ENCODE measurements around the gene TULP4. TPM values are rescaled to one million over a fixed set of nuclear protein-coding genes. Genes with fewer than 3 reads are reported as not detected.

TULP4 gene
- total RNA-seq, 2 donors from 2014 or later, result 20.5 to 27.4 TPM

DNA sequence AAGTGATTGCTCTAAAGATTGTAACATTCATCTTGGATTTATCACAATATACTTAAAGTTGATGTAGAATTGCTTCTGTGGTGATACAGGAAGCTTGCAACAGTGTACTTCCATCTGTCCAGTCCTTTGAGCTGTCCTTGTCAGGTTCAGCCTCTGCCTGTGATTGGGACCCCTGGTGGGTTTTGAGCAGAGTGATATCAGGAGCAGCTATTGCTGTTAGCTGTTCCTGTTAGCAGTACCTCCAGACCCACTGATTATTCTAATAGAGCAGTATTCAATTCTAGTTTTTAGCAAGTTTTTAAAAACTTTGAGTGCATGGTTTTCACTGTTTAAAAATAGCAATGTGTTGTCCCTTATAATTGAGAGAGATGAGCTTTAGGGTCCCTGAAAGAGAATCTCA is 48.8 kb downstream of the TULP4 start:
- no peak overlapping the region for H3K27ac Mint-ChIP-seq
- no peak for ATAC-seq
- DNase-seq (ENCODE audit: low spot score in 2 of 2), result no peak
- no peaks in the 10 kb centered on the region for H3K9me3 Mint-ChIP-seq
- H3K36me3 Mint-ChIP-seq, result no peaks in the 10 kb centered on the region

DNA sequence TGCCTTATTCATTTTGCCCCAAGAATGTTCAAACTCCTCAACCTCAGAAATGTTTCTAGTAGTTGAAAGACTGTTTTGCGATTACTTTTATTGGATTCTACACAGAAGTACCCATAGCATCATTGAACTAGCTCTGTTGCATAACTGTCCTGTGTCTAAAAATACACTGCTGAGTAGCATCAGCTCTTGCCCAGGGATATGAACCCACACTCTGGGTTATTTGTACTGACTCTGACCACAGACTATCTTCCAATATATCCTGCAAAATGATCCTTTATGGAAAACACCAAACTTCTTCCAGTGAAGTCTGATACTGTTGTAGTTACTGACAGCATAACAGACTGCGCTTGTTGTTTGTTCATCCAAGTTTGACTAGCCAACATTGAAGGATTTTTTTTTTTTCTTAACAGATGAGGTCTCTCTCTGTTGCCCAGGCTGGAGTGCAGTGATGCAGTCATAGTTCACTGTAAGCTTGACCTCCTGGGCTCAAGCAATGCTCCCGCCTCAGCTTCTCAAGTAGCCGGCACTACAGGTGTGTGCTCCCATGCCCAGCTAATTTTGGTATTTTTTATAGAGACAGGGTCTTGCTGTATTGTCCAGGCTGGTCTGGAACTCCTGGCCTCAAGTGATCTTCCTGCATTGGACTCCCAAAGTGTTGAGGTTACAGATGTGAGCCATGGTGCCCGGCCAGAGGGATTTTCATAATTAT is 49.9 kb downstream of the TULP4 start:
- no peak overlapping the region for H3K27ac Mint-ChIP-seq
- no peak for DNase-seq (ENCODE audit: low spot score in 2 of 2)
- no peaks in the 10 kb centered on the region for H3K36me3 Mint-ChIP-seq
- ATAC-seq, result no peak
- no peaks in the 10 kb centered on the region for H3K9me3 Mint-ChIP-seq

DNA sequence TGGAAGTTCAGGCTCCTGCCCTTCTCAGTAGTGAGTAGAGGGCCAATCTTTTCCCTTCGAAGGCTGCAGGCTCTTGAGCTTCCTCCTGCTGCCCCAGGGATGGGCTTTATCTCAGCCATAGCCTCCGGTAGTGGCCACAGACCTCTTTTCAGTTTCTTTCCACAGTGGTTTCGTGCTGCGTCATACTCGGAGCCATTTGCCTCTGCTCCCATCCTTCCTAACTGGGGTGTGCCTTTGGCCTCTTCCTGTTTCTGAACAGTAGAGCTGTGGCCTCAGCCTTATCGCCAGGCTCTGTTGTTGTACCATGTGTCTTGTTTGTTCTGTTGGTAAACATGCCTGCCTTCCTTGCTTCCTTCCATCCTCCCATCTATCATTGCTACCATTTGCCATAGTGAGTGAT is 54.1 kb downstream of the TULP4 start:
- DNase-seq (ENCODE audit: low spot score in 2 of 2), result no peak
- peak overlapping the region in 1 of 2 donors; percentile 79 for H3K27ac Mint-ChIP-seq
- no peaks in the 10 kb centered on the region for H3K9me3 Mint-ChIP-seq
- ATAC-seq, result no peak
- no peaks in the 10 kb centered on the region for H3K36me3 Mint-ChIP-seq

DNA sequence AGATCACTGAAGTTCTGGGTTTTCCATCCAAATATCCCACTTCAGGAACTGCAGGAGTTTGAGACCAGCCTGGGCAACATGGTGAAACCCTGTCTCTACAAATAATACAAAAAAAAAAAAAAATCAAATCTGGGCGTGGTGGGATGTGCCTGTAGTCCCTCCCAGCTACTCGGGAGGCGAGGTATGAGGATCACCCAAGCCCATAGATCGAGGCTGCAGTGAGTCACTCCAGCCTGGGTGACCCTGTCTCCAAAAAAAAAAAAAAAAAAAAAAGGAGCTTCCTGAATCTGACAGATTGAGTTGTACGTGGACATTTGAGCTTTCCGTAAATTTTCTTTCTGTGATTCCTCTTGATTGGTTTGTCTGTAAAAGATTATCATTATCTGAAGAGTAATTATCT is 55.6 kb downstream of the TULP4 start:
- no peaks in the 10 kb centered on the region for H3K9me3 Mint-ChIP-seq
- no peak for ATAC-seq
- no peak overlapping the region for H3K27ac Mint-ChIP-seq
- no peaks in the 10 kb centered on the region for H3K36me3 Mint-ChIP-seq
- DNase-seq (ENCODE audit: low spot score in 2 of 2), result no peak

DNA sequence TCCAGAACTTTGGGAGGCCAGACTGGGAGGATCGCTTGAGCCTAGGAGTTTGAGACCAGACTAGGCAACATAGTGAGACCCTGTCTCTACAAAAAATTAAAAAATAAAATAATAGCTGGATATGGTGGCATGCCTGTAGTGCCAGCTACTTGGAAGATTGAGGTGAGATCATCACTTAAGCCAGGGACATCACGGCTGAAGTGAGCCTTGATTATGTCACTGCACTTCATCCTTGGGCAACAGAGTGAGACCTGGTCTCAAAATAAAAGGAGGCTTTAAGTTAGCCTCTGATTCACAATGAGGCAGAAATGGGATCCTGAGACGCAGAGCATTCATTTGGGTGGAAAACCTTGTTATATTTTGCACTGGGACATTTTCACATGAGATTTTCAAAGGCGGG is 57.0 kb downstream of the TULP4 start:
- ATAC-seq, result no peak

DNA sequence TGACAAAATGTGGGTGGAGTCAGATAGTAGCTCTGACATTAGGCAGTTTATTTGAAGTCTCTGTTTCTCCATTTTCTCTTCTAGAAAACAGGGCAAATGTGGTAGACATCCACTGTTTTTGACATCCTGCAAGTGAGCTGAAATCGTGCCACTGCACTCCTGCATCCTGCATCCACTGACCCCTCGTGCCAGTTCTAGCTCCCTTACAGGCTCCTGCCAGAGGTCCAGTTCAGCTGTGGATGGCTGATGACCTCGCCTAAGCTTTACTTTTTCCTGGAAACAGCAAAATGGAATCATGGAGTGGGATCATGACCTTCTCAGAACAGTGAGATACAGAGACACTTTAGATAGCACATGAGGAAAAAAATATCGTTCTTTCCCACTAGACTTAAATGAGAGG is 58.5 kb downstream of the TULP4 start:
- ATAC-seq, result no peak
- DNase-seq (ENCODE audit: low spot score in 2 of 2), result no peak
- no peaks in the 10 kb centered on the region for H3K36me3 Mint-ChIP-seq
- H3K9me3 Mint-ChIP-seq, result no peaks in the 10 kb centered on the region
- H3K27ac Mint-ChIP-seq, result no peak overlapping the region

More for the DNA sequence above, 57.0 kb downstream of the TULP4 start:
- no peak overlapping the region for H3K27ac Mint-ChIP-seq
- DNase-seq (ENCODE audit: low spot score in 2 of 2), result no peak
- H3K36me3 Mint-ChIP-seq, result no peaks in the 10 kb centered on the region
- no peaks in the 10 kb centered on the region for H3K9me3 Mint-ChIP-seq

DNA sequence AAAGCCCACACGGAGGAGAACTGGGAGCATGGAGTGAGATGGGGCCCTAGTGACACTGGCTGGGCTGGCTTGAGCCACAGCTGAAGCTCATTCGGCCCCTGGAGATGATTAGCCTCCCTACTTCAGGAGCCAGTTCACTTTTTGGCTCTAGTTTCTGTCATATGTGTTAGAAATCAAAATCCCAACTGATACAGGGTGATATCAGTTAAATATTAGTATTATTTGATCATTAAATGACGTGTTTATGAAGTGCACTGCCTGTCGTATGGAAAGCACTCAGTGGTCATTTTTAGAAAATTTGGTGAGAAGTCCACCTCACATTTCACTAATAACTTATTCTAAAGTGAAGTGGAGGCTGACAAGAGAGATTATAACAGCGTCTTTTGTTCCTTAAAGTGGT is 59.0 kb downstream of the TULP4 start:
- ATAC-seq (no peak), DNase-seq (ENCODE audit: low spot score in 2 of 2) (no peak)
- Mint-ChIP-seq H3K36me3 (no peaks in the 10 kb centered on the region), H3K27ac (no peak overlapping the region), H3K9me3 (no peaks in the 10 kb centered on the region)

DNA sequence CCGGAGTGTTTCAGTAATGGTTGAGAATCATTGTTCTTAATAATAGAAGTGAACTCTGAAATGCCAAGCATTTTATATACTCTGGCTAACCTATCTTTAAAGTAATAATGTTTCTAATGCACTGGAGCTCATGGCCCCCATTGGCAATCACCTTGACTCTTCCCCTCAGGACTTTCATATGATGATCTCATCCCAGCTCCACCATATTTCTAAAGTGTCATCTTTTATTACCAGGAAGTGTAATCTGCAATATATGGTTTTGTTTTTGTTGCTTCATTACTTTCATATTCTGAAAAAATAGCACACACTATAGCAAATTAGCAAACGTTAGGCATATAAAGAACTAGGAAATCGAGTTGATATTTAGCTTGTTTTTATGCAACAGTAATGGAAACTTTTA is 60.3 kb downstream of the TULP4 start:
- DNase-seq (ENCODE audit: low spot score in 2 of 2) (no peak), ATAC-seq (no peak)
- Mint-ChIP-seq H3K9me3 (no peaks in the 10 kb centered on the region), H3K27ac (no peak overlapping the region), H3K36me3 (no peaks in the 10 kb centered on the region)

DNA sequence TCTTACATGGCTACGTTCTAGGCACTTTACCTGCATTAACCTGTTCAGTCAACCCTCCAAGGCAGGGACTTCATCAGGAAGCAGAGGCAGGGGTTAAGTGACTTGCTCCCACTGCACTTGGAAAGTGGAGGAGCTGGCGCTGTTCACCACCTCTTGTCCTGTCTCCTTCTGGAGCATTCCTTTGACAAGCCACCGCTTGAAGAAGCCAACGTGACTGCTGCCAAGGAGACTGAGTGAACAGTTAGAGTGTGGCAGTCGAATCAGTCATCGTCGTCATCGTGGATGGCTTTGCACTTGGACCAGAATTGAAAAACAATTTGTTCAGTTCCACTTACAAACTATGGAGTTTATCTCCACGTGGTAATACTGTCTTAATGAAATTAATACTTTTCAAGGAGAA is 60.9 kb downstream of the TULP4 start:
- Mint-ChIP-seq H3K27ac (no peak overlapping the region), H3K36me3 (no peaks in the 10 kb centered on the region), H3K9me3 (no peaks in the 10 kb centered on the region)
- no peak for DNase-seq (ENCODE audit: low spot score in 2 of 2)
- no peak for ATAC-seq

DNA sequence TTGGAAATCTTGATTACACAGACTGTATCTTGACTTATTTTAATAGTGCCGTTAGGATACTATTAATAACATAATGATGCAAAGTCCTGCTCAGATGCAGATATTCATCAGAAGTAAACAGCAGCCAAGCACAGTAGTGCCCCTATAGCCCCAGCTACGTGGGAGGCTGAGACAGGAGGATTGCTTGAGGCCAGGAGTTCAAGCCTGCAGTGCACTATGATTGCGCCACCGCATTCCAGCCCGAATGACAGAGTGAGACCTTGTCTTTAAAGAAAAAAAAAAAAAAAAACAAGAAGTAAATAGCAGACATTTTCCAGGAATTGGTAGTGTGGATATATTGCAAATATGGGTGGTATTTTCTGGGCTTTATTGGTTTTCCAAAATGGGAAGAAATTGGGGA is 61.8 kb downstream of the TULP4 start:
- Mint-ChIP-seq H3K36me3 (no peaks in the 10 kb centered on the region), H3K9me3 (no peaks in the 10 kb centered on the region), H3K27ac (no peak overlapping the region)
- DNase-seq (ENCODE audit: low spot score in 2 of 2), result no peak
- ATAC-seq, result no peak

DNA sequence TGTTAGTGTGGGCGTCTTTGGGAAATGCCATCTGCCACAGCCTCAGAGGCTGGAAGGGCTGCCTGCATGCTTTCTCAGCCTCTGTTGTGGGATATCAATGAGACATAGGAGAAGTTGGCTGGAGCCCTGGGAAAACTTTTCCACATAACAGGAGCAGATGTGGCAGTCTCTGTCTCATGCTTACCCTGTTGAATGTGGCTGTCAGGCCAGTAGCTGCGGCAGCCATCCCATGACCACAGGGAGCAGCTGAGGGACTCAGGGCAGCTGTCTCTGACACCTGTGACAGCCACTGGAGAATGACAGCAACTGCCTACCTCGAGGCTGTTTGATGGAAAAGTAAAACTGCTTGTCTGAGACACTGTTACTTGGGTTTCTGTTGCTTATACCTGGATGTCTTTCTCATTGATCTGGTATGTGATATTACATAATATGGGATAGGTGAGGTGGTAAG is 64.4 kb downstream of the TULP4 start:
- Mint-ChIP-seq H3K9me3 (no peaks in the 10 kb centered on the region), H3K27ac (no peak overlapping the region), H3K36me3 (no peaks in the 10 kb centered on the region)
- DNase-seq (ENCODE audit: low spot score in 2 of 2), result no peak
- ATAC-seq, result no peak

DNA sequence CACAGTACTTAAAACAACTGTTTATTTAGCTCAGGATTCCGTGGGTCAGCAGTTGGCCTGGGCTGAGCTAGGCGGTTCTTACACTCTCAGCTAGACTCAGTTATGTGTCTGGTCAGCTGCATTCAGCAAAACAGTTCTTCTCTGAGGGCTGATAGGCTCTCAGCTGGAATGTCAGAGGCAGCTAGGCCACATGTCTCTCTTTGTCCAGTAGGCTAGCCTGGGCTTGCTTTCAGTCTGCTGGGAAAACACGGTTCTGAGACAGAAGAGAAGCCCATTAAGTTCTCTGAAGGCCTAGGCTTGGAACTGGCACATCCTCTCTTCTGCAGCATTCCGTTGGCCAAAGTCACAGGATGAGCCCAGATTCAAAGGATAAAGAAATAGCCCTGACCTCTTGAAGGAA is 65.6 kb downstream of the TULP4 start:
- ATAC-seq (no peak), DNase-seq (ENCODE audit: low spot score in 2 of 2) (no peak)
- H3K9me3 Mint-ChIP-seq, result no peaks in the 10 kb centered on the region
- H3K27ac Mint-ChIP-seq, result no peak overlapping the region
- H3K36me3 Mint-ChIP-seq, result no peaks in the 10 kb centered on the region

DNA sequence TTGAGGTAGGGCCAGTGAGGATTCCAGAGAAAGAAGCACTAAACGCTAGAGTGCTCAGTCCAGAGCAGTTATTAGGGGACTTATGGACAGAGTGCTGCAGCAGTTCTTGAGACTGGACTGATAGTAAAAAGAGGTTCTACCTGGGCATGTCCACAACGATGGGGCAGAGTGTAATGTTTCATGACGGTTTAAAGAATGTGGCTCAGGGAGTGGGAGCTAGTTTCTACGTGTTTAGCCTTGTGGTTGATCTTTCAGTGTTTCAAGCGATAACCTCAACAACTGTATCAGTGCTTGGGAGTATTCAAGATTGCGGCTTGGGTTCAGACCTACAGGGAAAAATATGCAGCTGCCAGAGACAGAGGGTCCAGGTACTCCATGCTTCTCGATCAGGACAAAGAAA is 67.1 kb downstream of the TULP4 start:
- ATAC-seq (no peak), DNase-seq (ENCODE audit: low spot score in 2 of 2) (no peak)
- Mint-ChIP-seq H3K27ac (no peak overlapping the region), H3K9me3 (no peaks in the 10 kb centered on the region), H3K36me3 (no peaks in the 10 kb centered on the region)

DNA sequence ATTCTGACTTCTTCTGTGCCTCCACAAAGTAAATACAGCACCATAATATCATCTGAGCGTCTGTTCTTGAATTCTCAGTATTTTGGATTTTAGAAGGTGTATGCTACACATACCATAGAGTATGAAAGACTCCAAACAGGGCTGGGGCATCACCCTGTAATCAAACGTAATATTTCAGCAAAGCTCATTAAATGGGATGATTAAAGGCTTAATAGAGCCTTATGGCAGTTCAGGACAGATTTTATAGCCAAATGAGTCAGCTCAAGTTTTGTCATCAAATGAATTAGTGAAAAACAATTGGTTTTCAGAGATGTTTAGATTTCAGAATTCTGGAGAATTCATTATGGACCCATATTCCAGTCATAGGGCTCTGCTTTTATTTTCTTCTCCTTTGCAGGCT is 68.9 kb downstream of the TULP4 start:
- H3K27ac Mint-ChIP-seq, result no peak overlapping the region
- H3K9me3 Mint-ChIP-seq, result no peaks in the 10 kb centered on the region
- no peak for DNase-seq (ENCODE audit: low spot score in 2 of 2)
- H3K36me3 Mint-ChIP-seq, result no peaks in the 10 kb centered on the region
- no peak for ATAC-seq

DNA sequence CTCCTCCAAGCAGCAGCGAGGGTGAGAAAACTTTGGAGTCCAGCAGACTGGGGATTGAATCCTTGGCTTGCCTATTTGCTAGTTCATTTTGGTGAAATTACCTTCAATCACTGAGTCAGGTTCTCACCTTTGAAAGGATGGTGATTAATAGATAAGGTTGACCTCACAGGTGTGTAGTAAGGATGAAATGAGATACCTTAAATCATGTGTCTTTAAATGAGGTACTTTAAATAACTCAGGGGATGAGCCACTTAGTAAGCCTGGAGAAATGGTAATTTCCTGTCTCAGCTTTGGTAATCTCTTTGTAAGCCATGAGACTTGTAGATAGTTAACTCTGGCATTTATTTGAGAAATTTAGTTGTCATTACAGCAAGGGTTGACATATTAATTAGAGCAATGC is 70.2 kb downstream of the TULP4 start:
- H3K9me3 Mint-ChIP-seq, result no peaks in the 10 kb centered on the region
- ATAC-seq (no peak), DNase-seq (ENCODE audit: low spot score in 2 of 2) (no peak)
- H3K27ac Mint-ChIP-seq, result no peak overlapping the region
- no peaks in the 10 kb centered on the region for H3K36me3 Mint-ChIP-seq

DNA sequence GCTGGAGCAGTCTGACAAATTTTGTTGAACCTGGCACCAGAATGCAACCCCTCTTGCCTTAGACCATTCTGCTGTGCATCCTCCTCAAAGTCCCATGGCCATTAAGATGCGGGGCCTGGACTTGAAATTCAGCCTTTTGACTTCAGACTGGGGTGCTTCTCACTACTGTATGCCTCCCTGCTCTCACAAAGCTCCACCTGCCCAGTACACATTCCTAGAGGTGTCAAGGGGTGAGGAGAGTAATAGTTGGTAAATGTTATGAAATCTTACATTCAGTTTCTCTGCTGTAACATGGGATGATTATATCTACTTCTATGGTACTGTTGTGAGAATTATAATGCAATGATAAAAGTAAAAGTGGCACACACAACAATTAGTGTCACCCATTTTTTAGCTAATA is 70.8 kb downstream of the TULP4 start:
- no peak for DNase-seq (ENCODE audit: low spot score in 2 of 2)
- no peak for ATAC-seq
- no peaks in the 10 kb centered on the region for H3K36me3 Mint-ChIP-seq
- no peaks in the 10 kb centered on the region for H3K9me3 Mint-ChIP-seq
- no peak overlapping the region for H3K27ac Mint-ChIP-seq

DNA sequence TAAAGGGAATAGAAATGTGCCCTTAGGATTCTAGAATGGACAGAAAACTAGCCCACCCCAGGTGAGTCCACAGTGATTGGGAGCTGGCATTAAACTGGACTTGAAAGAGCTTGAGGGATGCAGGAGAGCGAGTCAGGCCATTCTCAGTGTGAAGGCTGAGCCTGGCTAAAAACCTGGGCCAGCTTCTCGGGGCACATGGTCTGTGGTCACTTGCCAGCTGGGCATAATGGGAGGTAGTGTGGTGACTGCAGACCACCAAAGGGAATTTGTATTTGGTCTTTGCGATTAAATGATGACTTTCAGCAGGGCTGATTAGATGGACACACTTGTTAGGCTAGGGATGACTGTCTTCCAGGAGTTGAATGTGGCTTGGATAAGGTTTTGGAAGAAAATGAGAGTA is 71.3 kb downstream of the TULP4 start:
- Mint-ChIP-seq H3K36me3 (no peaks in the 10 kb centered on the region), H3K9me3 (no peaks in the 10 kb centered on the region), H3K27ac (peak overlapping the region in 1 of 2 donors; percentile 41)
- DNase-seq (ENCODE audit: low spot score in 2 of 2), result no peak
- ATAC-seq, result no peak

DNA sequence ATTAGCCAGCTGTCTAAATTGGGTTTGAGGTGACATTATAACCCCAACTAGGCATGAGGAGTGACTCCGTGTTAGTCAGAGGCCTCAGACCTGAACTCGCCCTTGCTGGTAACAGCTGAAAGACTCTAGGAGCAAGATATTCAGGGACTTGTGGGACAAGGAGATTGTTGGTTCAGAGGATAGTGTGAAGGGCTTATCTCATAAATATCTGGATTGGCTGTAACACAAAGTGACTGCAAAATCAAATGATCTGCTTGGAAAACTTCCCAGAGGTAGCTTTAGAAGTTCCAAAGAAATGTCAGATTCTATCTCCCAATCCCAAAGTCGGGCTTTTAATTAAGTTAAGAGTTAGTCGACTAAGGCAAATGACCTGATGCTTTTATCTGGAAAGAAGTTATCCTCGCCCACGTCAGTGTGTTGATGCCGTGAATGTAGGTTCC is 72.4 kb downstream of the TULP4 start:
- Mint-ChIP-seq H3K9me3 (no peaks in the 10 kb centered on the region), H3K36me3 (no peaks in the 10 kb centered on the region), H3K27ac (no peak overlapping the region)
- DNase-seq (ENCODE audit: low spot score in 2 of 2) (no peak), ATAC-seq (no peak)

DNA sequence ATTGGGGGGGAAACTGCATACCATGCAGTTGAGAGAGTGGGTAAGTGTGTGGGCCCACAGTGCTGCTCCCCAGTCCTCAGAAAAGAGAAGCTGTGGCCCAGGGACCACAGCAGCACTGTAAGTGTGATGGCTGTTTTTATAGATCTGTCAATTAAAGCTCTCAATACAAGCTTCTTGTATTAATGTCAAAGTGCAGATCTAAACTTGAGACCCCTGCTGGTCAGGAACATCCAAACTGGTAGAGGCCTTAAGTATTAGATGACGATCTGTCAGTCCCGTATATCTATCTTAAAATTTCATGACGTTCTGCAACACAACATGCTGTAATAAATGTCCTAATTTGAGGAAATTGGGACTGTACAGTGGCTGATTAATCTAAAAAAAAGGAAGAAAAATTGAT is 74.8 kb downstream of the TULP4 start:
- Mint-ChIP-seq H3K9me3 (peaks cover 0 to 3% of the 10 kb centered on the region in 2 donors), H3K36me3 (peaks cover 4% of the 10 kb centered on the region in 2 donors), H3K27ac (no peak overlapping the region)
- DNase-seq (ENCODE audit: low spot score in 2 of 2), result no peak
- no peak for ATAC-seq

Data from activated naive CD4-positive, alpha-beta T cell treated with anti-CD3 and anti-CD28 coated beads, Interleukin-2, amount 50 U/mL, for 72 hours (primary cell).